ENCODE measurements around the gene COG7.

Gene COG7

GRCh38 chr16:23435500-23435899 is 17.5 kb downstream of the COG7 start:
- no peak overlapping the region for H3K9ac ChIP-seq (ENCODE audit: low read length)
- no peaks in the 10 kb centered on the region for H3K9me2 ChIP-seq (replicated peaks; ENCODE audit: insufficient read depth, low read length)
- H2AFZ ChIP-seq (ENCODE audit: low read length): no peak overlapping the region
- H3K36me3 ChIP-seq (replicated peaks; ENCODE audit: insufficient read depth, low read length): no peaks in the 10 kb centered on the region
- H3K4me1 ChIP-seq (ENCODE audit: low read length): peaks cover 21% of the 10 kb centered on the region
- DNase-seq: peak; percentile 79
- no peak overlapping the region for H3K4me2 ChIP-seq (ENCODE audit: low read depth, low read length)
- H3K79me2 ChIP-seq (ENCODE audit: low read length): no peaks in the 10 kb centered on the region
- H4K20me1 ChIP-seq (ENCODE audit: insufficient read depth, low read length): no peaks in the 10 kb centered on the region
- no peak for TF ChIP-seq EZH2 (optimal IDR thresholded peaks at IDR 0.05; ENCODE audit: low read depth, low read length)
- peak; percentile 95 for TF ChIP-seq CTCF (IDR thresholded peaks at IDR 0.05; ENCODE audit: low read length)
- no peaks in the 10 kb centered on the region for H3F3A ChIP-seq (ENCODE audit: insufficient read depth, low read length)
- H3K27me3 ChIP-seq (replicated peaks; ENCODE audit: insufficient read depth, low read length): no peaks in the 10 kb centered on the region
- H3K4me3 ChIP-seq (ENCODE audit: low read length): no peak overlapping the region
- H3K27ac ChIP-seq (ENCODE audit: low read length): no peak overlapping the region
- no peaks in the 10 kb centered on the region for H3K9me3 ChIP-seq (replicated peaks; ENCODE audit: insufficient read depth, low read length)

- Histone ChIP-seq H3K4me2 (ENCODE audit: low read depth, low read length) (peak overlapping the region; percentile 8; the same call in 1 of the 2 replicates), H3K27ac (ENCODE audit: low read length) (no peak overlapping the region)
- TF ChIP-seq CTCF (IDR thresholded peaks at IDR 0.05; ENCODE audit: low read length): peak; percentile 87
- no peak for TF ChIP-seq EZH2phosphoT487 (IDR thresholded peaks at IDR 0.05; ENCODE audit: low read length)
- TF ChIP-seq EZH2 (optimal IDR thresholded peaks at IDR 0.05; ENCODE audit: low read depth, low read length): no peak
These were observed 18.6 kb downstream of the COG7 start for GRCh38 chr16:23434380-23434779.

GRCh38 chr16:23433261-23433920 is 19.6 kb downstream of the COG7 start:
- Histone ChIP-seq H3K9me2 (replicated peaks; ENCODE audit: insufficient read depth, low read length) (no peaks in the 10 kb centered on the region), H4K20me1 (ENCODE audit: insufficient read depth, low read length) (no peaks in the 10 kb centered on the region), H3K4me1 (ENCODE audit: low read length) (peaks cover 21% of the 10 kb centered on the region), H3F3A (ENCODE audit: insufficient read depth, low read length) (no peaks in the 10 kb centered on the region), H3K27me3 (replicated peaks; ENCODE audit: insufficient read depth, low read length) (no peaks in the 10 kb centered on the region), H2AFZ (ENCODE audit: low read length) (no peak overlapping the region), H3K4me3 (ENCODE audit: low read length) (no peak overlapping the region), H3K79me2 (ENCODE audit: low read length) (no peaks in the 10 kb centered on the region), H3K27ac (ENCODE audit: low read length) (no peak overlapping the region; the same call in 1 of the 2 replicates), H3K36me3 (replicated peaks; ENCODE audit: insufficient read depth, low read length) (no peaks in the 10 kb centered on the region), H3K4me2 (ENCODE audit: low read depth, low read length) (no peak overlapping the region), H3K9ac (ENCODE audit: low read length) (0 out of 2 replicates have a peak overlapping the region, but pooled peaks have one; percentile 17), H3K9me3 (replicated peaks; ENCODE audit: insufficient read depth, low read length) (no peaks in the 10 kb centered on the region)
- DNase-seq: no peak
- no peak for TF ChIP-seq EZH2 (optimal IDR thresholded peaks at IDR 0.05; ENCODE audit: low read depth, low read length)

More at GRCh38 chr16:23434380-23434779, 18.6 kb downstream of the COG7 start:
- H3K36me3 ChIP-seq (replicated peaks; ENCODE audit: insufficient read depth, low read length): no peaks in the 10 kb centered on the region
- H3K9me3 ChIP-seq (replicated peaks; ENCODE audit: insufficient read depth, low read length): no peaks in the 10 kb centered on the region
- H4K20me1 ChIP-seq (ENCODE audit: insufficient read depth, low read length): no peaks in the 10 kb centered on the region
- H3F3A ChIP-seq (ENCODE audit: insufficient read depth, low read length): no peaks in the 10 kb centered on the region
- no peak overlapping the region for H3K9ac ChIP-seq (ENCODE audit: low read length)
- peaks cover 21% of the 10 kb centered on the region for H3K4me1 ChIP-seq (ENCODE audit: low read length)
- no peak overlapping the region for H2AFZ ChIP-seq (ENCODE audit: low read length)
- H3K4me3 ChIP-seq (ENCODE audit: low read length): no peak overlapping the region
- no peaks in the 10 kb centered on the region for H3K9me2 ChIP-seq (replicated peaks; ENCODE audit: insufficient read depth, low read length)
- no peaks in the 10 kb centered on the region for H3K27me3 ChIP-seq (replicated peaks; ENCODE audit: insufficient read depth, low read length)
- peak; percentile 77 for DNase-seq
- no peaks in the 10 kb centered on the region for H3K79me2 ChIP-seq (ENCODE audit: low read length)
